Mammary epithelial cell (primary cell): ENCODE measurements around the gene DAB2IP.

Source experiments
- EZH2 ChIP-seq: IDR thresholded peaks from 2 replicates; pipeline ENCODE4 v1.6.1; 2012; ENCODE audit warnings: low read length, inconsistent platforms, borderline replicate concordance
- TF ChIP-seq, protein P1 (sequence below), 2 donors: IDR thresholded peaks in 1 of 2; conservative IDR thresholded peaks in 1 of 2; 2 replicates each; pipeline ENCODE4 v1.5.1; 2011 to 2012; ENCODE audit warnings: inconsistent platforms in 2 of 2, low read length in 2 of 2, mild to moderate bottlenecking in 2 of 2, control low read depth in 1 of 2, low read depth in 1 of 2; ENCODE audit not compliant: insufficient read depth in 1 of 2; ENCODE audit errors: extremely low read depth in 1 of 2

GRCh38 chr9:121683652-121684051 is 32.2 kb downstream of the DAB2IP start:
- TF ChIP-seq EZH2, result no peak
- TF ChIP-seq, protein P1, sequence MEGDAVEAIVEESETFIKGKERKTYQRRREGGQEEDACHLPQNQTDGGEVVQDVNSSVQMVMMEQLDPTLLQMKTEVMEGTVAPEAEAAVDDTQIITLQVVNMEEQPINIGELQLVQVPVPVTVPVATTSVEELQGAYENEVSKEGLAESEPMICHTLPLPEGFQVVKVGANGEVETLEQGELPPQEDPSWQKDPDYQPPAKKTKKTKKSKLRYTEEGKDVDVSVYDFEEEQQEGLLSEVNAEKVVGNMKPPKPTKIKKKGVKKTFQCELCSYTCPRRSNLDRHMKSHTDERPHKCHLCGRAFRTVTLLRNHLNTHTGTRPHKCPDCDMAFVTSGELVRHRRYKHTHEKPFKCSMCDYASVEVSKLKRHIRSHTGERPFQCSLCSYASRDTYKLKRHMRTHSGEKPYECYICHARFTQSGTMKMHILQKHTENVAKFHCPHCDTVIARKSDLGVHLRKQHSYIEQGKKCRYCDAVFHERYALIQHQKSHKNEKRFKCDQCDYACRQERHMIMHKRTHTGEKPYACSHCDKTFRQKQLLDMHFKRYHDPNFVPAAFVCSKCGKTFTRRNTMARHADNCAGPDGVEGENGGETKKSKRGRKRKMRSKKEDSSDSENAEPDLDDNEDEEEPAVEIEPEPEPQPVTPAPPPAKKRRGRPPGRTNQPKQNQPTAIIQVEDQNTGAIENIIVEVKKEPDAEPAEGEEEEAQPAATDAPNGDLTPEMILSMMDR (conservative IDR thresholded peaks at IDR 0.05 in 1 of 2, IDR thresholded peaks at IDR 0.05 in 1 of 2; ENCODE audit: extremely low read depth in 1 of 2, insufficient read depth in 1 of 2, low read depth in 1 of 2, low read length in 2 of 2), result no peak
